Measurements from ENCODE around the gene FAM107B. TPM values are rescaled to one million over a fixed set of nuclear protein-coding genes. Genes with fewer than 3 reads are reported as not detected.

Gene FAM107B
- total and polyA plus RNA-seq, 2 of the 8 experiments (the other 6 are each of a cell fraction or from before 2014, with no cell fraction given) = 7.5 to 28.1 TPM

- TF ChIP-seq CHD1 (IDR thresholded peaks at IDR 0.05; ENCODE audit: low read depth, low read length) = no peak
- no peak for TF ChIP-seq TEAD4 (IDR thresholded peaks at IDR 0.05; ENCODE audit: low read depth, low read length)
- no peak for TF ChIP-seq POU5F1 (IDR thresholded peaks at IDR 0.05; ENCODE audit: low read depth, low read length)
- TF ChIP-seq RXRA (IDR thresholded peaks at IDR 0.05; ENCODE audit: insufficient read depth, low read depth, low read length) = no peak
- TF ChIP-seq NANOG (IDR thresholded peaks at IDR 0.05; ENCODE audit: insufficient read depth, low read depth, low read length, poor library complexity, severe bottlenecking) = no peak
- TF ChIP-seq POLR2AphosphoS5 (IDR thresholded peaks at IDR 0.05; ENCODE audit: low read depth, low read length) = no peak
Measured at GRCh38 chr10:14648005-14648765, 126.5 kb downstream of the FAM107B start (continued).

Data from H1 (cell line).